ENCODE measurements around the gene PAPPA2. TPM values are rescaled to one million over a fixed set of nuclear protein-coding genes. Genes with fewer than 3 reads are reported as not detected.

PAPPA2 gene
- total RNA-seq, 1 experiment from 2014 or later: 0.81 TPM

GRCh38 chr1:176857632-176858031 is 394.7 kb downstream of the PAPPA2 start:
- H3K27ac Mint-ChIP-seq: no peak overlapping the region
- no peaks in the 10 kb centered on the region for H3K4me1 Mint-ChIP-seq
- no peak for DNase-seq
- Histone ChIP-seq H3K56ac (ENCODE audit: insufficient read length, low read depth, low read length) (no peak overlapping the region), H3K27me3 (ENCODE audit: insufficient read depth, low read length) (no peaks in the 10 kb centered on the region), H2BK5ac (ENCODE audit: insufficient read length, low read length) (no peak overlapping the region), H3K4me2 (ENCODE audit: insufficient read depth, insufficient read length, low read length) (no peak overlapping the region), H3K23ac (ENCODE audit: insufficient read length, low read depth, low read length) (no peak overlapping the region), H2AK5ac (ENCODE audit: insufficient read length, low read length) (no peak overlapping the region), H3K23me2 (ENCODE audit: insufficient read length, low read depth, low read length, poor library complexity, severe bottlenecking) (no peaks in the 10 kb centered on the region), H3K4me1 (ENCODE audit: insufficient read depth, low read length) (no peaks in the 10 kb centered on the region), H4K91ac (ENCODE audit: insufficient read length, low read depth, low read length) (no peak overlapping the region), H3K9me3 (ENCODE audit: control insufficient read depth, low read depth, low read length) (no peaks in the 10 kb centered on the region), H3K79me2 (ENCODE audit: insufficient read depth, low read length) (no peaks in the 10 kb centered on the region), H2AFZ (ENCODE audit: low read length) (no peak overlapping the region), H3T11ph (ENCODE audit: low read length) (no peak overlapping the region), H4K20me1 (ENCODE audit: control insufficient read depth, insufficient read depth, insufficient read length) (no peaks in the 10 kb centered on the region), H4K5ac (ENCODE audit: insufficient read length, low read depth, low read length) (no peak overlapping the region), H2BK12ac (ENCODE audit: insufficient read length, low read depth, low read length) (no peak overlapping the region), H2BK120ac (ENCODE audit: low read depth, low read length, poor library complexity, severe bottlenecking) (no peak overlapping the region), H3K79me1 (ENCODE audit: insufficient read depth, low read depth, low read length, poor library complexity, severe bottlenecking) (no peaks in the 10 kb centered on the region), H3K27ac (ENCODE audit: insufficient read length, low read depth, low read length) (no peak overlapping the region), H2BK15ac (ENCODE audit: low read depth, low read length) (no peak overlapping the region), H3K4ac (ENCODE audit: low read depth, low read length) (no peak overlapping the region), H3K9ac (ENCODE audit: extremely low read depth, insufficient read length, low read length) (no peak overlapping the region), H3K14ac (ENCODE audit: insufficient read depth, low read length) (no peak overlapping the region), H4K8ac (replicated peaks; ENCODE audit: insufficient read length, low read depth, low read length) (no peak overlapping the region), H2BK20ac (ENCODE audit: low read depth, low read length, poor library complexity, severe bottlenecking) (no peak overlapping the region), H3K18ac (ENCODE audit: insufficient read length, low read depth, low read length) (no peak overlapping the region)
- no peaks in the 10 kb centered on the region for H3K36me3 Mint-ChIP-seq (ENCODE audit: insufficient read depth in 1 of 3, low read depth in 3 of 3)
- H3K27me3 Mint-ChIP-seq (ENCODE audit: low read depth): peaks cover 2% of the 10 kb centered on the region; the same call in 1 of the 2 replicates
- no peak for TF ChIP-seq CTCF (conservative IDR thresholded peaks at IDR 0.05)
- H3K4me3 Mint-ChIP-seq: no peak overlapping the region
- H3K9me3 Mint-ChIP-seq: no peaks in the 10 kb centered on the region
- no CpG with 5 or more reads among the region's 4 CpGs for WGBS (ENCODE audit: extremely low coverage, insufficient read length, low lambda C conversion rate)
